HG03565 (cell line): ENCODE results near the gene IKZF3.
"Not testable (repeated sequence)": the region's sequence is repeated elsewhere in the genome, so short reads cannot be mapped to it uniquely, and the experiment has no call there.

Experiments used
- ATAC-seq: cut with Tn5 transposase; IDR thresholded peaks from one replicate; pipeline ENCODE4 v1.9.1; 2021; ENCODE audit warnings: mild to moderate bottlenecking, moderate library complexity; ENCODE audit not compliant: unreplicated experiment

Gene IKZF3

DNA sequence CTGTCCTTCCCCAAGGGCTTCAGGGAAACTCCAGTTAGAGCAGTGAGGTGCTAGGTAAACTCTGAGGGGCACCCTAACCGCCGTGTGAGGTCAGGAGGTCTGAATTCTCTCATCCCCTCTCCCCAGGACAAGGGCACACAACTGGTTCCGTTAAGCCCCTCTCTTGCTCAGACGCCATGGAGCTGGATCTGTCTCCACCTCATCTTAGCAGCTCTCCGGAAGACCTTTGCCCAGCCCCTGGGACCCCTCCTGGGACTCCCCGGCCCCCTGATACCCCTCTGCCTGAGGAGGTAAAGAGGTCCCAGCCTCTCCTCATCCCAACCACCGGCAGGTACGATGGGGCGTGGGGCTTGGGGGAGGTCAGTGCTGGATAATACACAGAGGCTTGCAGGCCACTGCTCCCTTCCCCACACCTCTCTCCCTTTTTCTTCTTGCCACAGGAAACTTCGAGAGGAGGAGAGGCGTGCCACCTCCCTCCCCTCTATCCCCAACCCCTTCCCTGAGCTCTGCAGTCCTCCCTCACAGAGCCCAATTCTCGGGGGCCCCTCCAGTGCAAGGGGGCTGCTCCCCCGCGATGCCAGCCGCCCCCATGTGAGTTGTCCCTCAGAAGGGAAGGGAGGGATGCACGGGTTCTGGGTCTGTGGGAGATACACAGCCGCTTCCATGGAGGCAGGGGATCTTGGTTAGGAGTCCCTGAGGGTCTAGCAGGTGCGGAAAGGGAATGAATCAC, 121.8 kb downstream of the IKZF3 start:
- no peak for ATAC-seq

GRCh38 chr17:39740357-39741111, 123.6 kb downstream of the IKZF3 start:
- no peak for ATAC-seq

GRCh38 chr17:39739885-39740356, 124.2 kb downstream of the IKZF3 start:
- ATAC-seq = no peak

DNA sequence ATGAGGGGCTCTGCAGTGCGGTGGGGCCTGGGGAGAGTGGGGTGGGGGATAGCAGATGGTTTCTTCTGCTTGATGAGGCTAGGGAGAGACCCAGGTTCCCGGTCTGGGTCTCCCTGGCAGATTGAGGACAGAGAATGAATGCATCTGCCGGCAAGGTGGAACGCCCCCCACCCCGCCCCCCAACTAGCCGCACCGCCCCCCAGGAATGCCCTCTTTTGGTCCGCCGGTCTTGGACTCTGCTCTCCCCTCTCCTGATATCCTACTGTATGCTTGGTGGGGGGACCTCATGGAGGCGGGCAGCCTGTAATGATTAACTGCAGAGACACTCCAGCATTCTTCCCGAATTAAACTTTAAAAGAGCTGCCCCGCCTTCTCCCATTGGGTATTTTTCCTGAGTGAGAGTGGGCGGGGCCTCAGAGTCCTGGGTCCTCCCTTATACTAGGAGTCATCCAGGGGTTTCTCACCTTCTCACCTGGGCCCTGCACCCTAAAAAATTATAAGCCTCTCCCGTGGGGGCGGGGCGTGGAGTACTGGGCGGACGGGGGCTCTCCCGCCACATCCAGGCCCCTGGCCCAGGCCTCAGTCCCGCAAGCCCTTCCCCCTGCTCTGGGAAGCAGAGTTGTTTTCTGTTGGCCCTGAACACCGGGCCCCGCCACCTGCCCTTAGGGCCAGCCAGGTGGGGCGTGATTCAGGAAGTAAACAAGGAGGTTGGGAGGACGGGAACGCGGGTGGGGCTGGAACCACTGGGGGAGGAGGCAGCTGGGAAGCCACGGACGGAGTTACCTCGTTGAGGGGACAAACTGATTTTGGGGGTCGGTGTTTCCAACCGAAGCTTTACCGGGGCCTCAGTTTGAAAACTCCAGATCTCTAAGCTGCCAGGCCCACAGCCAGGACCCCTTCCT, 124.9 kb downstream of the IKZF3 start:
- ATAC-seq = no peak

GRCh38 chr17:39738568-39738901, 125.6 kb downstream of the IKZF3 start:
- no peak for ATAC-seq

GRCh38 chr17:39737760-39738567, 126.1 kb downstream of the IKZF3 start, which contains the start of gene GRB7:
Gene GRB7 (plus strand): TSS chr17:39737938. CDS start chr17:39742302, 4,364 bp downstream.
- no peak for ATAC-seq

DNA sequence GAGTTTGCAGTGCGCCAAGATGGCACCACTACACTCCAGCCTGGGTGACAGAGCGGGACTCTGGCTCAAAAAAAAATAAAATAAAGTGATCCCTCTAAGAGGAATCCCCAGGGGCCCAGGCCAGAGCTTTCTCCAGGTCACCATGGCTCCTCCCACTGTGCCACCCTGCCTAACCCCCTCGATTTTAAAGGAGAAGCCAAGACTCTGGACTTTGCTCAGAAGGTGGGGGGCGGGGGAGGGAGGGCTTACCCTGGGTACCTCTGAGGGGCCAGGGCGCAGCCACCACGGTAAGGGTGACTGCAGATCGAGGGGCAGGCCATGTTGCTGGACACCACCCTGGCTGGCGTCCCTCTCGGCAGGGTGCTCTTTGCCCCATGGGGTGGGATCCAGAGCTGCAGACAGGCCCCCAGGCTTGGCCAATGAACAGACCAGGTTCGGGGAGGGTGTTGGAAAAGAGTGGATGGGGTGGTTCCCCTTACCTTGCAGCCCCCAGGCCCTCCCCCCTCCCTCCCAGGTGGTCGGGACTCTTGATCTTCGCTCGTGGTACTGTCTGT, 126.8 kb downstream of the IKZF3 start:
- no peak for ATAC-seq

- ATAC-seq = no peak
Measured at GRCh38 chr17:39736319-39737165, 127.6 kb downstream of the IKZF3 start.

DNA sequence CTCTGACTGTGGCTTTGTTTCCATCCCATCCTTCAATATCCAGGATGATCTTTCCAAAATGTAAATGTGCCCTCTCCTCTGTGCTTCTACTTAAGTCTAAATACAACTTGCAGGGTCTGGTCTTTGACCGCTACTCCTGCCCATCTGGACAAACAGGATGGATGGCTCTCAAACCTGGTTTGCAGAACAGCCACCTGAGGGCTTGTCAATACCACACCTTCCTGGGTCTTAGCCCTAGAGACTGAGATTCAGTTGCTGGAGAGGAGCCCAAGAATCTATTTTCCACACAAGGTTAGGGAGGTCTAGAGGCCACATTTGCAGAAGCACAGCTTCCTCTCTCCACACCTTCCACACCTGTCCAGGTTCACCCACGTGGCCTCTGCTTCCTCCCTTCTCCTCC, 128.2 kb downstream of the IKZF3 start:
- ATAC-seq = no peak

GRCh38 chr17:39732586-39732985, 131.5 kb downstream of the IKZF3 start:
- no peak for ATAC-seq

- peak; percentile 83 for ATAC-seq
Measured at GRCh38 chr17:39730095-39730921, 133.8 kb downstream of the IKZF3 start, which contains the start of gene MIEN1. Gene MIEN1 (minus strand): TSS chr17:39730532. CDS start chr17:39730495, 37 bp downstream.

- no peak for ATAC-seq
Measured at GRCh38 chr17:39729280-39729851, 134.7 kb downstream of the IKZF3 start.

DNA sequence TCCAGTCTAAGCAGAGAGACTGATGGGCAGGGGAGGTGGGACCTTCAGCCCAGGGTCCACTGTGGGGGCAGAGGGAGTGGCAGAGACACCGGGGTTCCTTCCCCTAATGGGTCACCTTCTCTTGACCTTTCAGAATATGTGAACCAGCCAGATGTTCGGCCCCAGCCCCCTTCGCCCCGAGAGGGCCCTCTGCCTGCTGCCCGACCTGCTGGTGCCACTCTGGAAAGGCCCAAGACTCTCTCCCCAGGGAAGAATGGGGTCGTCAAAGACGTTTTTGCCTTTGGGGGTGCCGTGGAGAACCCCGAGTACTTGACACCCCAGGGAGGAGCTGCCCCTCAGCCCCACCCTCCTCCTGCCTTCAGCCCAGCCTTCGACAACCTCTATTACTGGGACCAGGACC, 136.6 kb downstream of the IKZF3 start:
- ATAC-seq = no peak

DNA sequence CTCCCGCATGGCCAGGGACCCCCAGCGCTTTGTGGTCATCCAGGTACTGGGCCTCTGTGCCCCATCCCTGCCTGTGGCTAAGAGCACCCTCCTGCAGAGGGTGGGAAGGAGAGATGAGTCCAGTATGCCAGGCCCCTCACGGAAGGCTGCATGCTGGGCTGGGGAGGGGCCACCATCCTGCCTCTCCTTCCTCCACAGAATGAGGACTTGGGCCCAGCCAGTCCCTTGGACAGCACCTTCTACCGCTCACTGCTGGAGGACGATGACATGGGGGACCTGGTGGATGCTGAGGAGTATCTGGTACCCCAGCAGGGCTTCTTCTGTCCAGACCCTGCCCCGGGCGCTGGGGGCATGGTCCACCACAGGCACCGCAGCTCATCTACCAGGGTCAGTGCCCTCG, 137.5 kb downstream of the IKZF3 start:
- ATAC-seq = no peak

DNA sequence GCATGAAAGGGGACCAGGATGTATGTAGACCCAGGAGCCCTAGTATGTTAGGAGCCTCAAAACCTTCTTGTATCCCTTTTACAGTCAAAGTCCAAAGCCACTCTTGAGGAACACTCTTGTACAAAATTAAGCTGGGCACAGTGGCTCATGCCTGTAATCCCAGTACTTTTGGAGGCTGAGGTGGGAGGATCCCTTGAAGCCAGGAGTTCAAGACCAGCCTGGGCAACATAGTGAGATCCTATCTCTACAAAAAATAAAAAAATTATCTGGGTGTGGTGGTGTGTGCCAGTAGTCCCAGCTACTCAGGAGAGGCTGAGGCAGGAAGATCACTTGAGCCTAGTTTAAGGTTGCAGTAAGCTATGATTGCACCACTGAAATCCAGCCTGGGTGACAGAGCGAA, 138.2 kb downstream of the IKZF3 start:
- ATAC-seq = not testable (repeated sequence)

- ATAC-seq = no peak
Measured at GRCh38 chr17:39724731-39725130, 139.4 kb downstream of the IKZF3 start.

- no peak for ATAC-seq
Measured at GRCh38 chr17:39722965-39723848, 140.9 kb downstream of the IKZF3 start.
